DMS153 treated with DMSO at 0.1 percent for 48 hours (cell line): Measurements from ENCODE around the gene MYO10.
"Not testable (repeated sequence)": the region's sequence is repeated elsewhere in the genome, so short reads cannot be mapped to it uniquely, and the experiment has no call there.

Experiments used
- DNase-seq: peaks from one replicate; lab custom pipeline; 2025; ENCODE audit not compliant: unreplicated experiment; lab: John Stamatoyannopoulos, UW

Gene MYO10

DNA sequence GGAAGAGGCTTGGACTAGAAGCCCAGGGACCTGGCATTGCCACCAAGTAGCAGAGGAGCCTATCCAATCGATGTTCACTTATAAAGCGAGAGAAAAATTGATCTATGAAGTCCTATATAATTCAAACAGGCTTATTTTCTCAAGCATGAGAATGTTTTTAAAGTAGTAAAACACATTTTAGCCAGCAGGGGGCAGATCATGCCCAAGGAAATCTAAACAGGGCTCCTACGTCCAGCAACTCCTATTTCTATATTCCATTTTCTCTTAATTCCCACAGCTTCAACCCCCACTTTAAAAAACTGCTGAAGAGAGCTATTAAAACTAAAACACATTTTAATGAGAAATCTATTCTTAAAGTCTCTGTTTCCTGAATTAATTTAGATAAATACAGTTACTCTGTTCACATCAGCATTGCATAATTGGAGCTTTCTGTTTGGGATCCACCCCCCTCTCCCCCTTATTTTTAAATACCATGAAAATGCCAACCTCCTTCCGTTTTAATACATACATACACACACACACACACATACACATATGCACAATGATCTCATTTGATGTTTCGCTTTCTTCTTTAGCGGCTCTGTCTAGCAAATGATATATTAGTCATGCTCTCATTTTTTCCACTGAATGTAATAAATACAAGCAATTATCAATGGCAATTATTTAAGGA, 144.9 kb downstream of the MYO10 start:
- peak; percentile 77 for DNase-seq

DNA sequence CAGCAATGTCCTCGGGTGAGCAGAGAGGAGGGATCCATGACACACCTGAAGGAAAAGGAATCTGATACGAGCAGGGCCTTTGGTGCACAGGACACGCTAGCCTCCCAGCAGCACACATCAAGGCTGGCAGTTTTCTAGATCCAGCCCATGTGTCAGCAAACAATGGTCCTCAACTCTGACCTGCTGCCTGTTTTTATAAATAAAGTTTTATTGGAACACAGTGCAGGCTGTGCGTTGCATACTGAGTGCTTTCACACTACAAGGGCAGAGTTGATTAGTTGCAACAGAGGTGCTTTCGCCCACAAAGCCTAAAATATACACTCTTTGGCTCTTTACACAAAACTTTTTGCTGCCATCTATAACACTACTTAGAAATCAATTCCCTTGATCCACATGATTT, 147.1 kb downstream of the MYO10 start:
- DNase-seq = no peak

DNA sequence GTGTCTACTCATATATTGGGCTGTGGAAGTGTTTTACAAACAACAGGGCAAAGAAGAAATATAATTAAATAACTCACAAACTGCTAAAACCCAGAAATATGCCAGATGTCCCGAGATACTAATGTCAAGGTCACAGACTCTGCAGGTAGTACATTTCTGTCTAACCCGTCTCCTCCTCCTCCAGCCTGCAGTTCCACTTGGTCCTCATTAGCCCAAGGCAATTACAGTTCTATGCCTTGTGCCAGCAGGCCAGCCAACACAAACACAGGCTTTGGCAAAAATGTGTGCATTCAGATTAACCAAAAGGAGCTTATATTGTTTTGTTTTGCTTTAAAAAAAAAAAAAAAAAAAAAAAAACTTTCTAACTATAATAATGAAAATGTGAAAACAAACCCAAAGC, 148.8 kb downstream of the MYO10 start:
- no peak for DNase-seq

DNA sequence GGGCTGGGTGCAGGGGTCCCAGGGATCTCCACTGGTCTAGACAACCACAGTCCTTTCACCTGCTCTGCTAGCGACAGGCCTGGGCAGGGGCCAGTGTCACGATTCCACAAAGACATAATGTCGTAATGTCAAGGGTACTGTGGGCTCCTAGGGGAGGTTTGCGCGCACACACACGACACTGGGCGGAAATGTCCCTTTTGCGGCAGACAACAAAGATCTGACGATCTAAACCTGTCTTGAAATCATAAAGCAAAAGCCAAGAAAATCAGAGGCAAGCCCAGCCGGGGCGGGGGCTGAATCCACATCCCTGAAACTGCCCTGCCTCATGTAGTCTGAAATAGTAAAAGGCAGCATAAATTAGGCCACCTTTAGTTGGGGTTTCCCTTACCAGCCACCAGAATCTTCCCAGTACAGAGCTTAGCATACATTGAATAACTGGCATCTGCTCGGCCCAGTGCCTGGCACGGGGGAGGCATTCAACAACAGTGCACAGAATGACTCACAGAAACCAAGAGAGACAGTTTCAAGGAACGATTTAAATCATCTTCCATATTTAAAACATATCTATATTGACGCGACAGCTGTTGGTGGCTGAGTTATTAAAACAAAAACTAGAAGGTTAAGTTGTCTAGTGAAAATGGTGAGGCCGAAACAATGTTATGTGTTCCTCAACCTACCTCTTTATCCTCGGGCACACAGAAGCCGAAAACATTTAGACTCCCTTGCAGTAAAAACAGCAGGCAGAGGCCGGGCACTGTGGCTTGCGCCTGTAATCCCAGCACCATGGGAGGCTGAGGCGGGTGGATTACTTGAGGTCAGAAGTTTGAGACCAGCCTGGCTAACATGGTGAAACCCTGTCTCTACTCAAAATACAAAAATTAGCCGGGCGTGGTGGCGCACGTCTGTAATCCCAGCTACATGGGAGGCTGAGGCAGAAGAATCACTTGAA, 151.0 kb downstream of the MYO10 start:
- DNase-seq = no peak

DNA sequence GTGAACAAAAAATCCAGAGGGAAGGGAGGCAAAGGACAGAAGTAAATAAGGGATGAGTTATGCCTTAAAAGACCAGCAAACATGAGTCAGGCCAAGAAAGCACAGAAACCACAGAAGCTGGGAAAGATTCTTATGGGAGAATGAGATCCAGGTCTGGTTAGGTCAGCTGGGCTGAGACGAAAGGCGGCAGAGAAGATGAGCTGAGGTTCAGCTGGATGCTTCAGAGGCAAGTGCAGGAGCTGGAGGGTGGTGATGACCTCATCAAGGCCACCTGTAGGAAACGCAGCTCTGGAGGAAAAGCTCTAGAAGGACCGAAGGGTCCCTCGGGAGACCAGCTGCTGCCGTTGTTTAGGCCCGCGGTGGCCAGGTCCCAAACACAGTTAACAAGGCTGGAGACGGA, 152.0 kb downstream of the MYO10 start:
- DNase-seq = no peak

DNA sequence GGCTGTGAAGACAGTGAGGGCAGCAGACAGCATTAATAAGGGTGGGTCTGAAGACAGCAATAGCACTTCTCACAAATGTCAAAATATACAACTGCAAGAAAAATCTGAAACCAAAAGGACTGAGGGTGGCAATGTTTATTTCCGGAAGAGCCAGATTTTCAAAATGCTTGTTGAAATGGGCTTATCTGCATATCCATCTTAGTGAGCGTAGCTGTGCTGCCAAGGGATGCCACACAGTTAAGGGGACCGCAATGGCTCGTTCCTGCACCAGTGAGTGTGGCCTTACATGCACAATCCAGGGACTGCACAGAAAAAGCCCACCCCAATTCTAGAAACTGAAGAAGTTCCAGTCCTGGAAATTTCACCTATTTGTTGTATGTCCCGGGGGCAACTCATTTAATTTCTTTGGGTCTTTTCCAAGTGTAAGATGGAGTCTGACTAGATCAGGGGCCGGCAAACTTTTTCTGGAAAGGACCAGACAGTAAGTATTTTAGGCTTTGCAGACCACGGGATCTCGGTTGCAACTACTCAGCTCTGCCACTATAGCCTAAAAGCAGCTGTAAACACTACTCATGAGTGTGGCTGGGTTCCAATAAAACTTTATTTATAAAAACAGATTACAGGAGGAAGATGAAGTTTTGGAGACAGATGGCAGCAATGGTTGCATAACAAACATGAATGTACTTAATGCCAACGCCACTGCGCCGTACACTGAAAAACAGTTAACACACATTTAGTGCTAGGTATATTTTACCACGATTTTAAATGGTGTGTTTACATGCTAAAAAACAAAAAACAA, 154.1 kb downstream of the MYO10 start:
- DNase-seq = no peak

DNA sequence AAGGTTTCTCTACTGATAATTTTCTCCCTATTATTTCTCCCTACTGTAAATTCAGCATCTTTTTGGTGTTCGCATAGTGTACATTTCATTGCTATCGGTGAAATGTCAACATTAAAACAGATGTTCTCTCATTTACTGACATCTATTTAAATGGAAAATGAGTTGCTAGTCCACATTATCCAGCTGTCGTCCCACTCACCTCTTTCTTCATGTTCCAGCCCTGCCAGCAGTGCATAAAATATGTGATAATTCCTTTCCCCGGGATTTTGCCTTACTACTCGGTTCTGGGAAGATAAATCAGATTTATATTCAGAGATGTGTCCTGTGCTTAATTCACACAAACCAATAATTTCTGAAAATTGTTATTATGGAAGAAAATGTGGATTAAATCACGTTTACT, 155.8 kb downstream of the MYO10 start:
- DNase-seq = no peak

DNA sequence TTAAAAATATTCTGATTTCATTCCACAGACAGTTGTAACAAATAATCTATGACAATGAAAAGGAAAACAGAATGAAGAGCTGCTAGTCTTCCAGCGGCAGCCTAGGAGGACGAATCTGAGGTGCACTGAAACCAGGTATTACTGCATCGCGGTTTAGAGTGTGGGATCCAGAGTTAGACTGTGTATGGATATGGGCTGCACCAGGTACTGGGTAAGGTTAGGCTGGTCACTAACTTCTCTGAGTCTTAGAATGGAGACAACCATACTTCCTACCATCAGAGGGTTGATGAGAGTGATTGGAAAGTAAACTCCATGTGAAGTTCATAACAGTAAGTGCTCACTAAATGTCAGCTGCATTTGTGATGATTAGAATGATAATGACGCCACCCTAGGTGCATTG, 158.7 kb downstream of the MYO10 start:
- DNase-seq = no peak

DNA sequence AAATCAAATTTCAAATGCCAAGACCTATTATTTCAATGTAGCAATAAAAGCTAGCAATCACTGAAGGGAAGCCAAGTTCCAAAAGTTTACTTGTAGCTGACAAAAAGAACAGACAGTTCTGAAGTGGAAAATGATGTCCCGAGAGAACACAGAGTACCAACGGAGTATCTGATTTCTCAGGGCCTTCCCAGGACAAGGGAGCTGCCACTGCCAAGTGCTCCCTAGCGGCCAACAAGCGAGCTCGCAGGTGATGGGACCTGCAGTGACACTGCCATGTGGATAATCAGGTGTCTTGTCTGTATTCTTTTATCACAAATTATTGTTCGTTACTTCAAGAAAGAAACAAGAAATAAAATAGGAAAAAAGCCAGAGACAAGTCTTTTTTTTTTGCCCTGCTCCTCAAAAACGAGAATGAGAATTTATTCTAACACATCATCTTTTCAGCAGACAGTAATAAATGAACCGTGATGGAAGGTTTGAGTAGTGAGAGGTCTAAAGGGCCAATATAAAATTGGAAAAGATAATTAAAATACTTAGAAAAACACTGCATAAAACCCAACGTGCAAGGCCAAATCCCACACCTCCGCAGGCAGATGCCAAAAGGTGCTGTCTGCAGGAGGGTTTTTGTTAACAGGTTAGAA, 159.4 kb downstream of the MYO10 start:
- peak; percentile 71 for DNase-seq

DNA sequence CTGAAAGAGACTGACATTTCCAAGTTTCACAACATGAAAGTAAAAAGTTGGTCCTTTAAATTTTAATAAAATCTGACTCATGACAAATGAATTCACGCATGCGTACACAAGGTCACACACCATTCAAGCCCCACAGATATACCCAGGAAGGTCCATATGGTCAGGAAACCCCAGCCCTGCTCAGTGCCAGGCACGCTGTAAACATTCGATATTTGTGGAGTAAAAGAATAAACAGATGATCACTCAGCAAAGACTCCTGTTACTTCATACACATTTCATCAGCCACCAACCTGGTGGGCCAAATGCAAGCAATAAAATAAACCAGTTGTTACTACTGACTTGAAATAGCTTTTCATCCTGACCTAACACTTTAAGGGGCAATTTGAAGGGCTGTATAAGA, 161.3 kb downstream of the MYO10 start:
- no peak for DNase-seq

DNA sequence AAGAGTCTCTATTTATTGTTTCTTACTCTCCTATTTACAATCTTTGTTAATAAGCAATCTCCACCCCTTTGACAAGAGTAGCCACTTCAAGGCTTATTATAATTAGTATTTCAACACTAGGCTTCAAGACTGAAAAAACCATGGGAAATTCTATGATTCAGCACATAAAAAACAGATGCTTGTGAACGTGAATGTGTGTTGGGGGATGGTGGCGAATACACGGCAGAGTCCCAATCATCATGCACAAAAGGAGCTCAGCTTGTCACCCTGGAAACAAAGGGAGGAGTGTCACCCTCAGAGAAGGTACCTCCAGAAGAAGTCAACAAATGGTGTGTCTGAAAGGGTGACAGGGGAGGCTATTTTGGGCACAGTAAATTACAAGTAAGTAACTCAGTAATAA, 162.1 kb downstream of the MYO10 start:
- peak; percentile 17 for DNase-seq

DNA sequence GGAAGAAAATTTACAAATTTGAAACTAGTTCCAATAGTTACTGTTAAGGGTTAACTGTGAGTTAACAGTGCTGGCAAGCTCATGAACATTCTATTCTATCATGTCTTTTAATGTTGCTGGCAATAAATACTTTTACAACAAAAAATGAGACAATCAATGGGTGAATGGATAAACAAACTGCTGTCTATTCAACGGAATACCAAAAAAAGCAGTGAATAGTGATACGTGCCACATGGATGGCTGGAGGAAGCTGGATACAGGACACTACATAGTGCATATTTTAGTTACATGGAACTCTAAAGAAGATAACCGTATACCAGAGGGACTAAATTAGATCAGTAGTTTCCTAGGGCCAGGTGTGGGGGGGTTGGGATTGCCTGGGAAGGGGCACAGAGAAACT, 163.5 kb downstream of the MYO10 start:
- DNase-seq = no peak

DNA sequence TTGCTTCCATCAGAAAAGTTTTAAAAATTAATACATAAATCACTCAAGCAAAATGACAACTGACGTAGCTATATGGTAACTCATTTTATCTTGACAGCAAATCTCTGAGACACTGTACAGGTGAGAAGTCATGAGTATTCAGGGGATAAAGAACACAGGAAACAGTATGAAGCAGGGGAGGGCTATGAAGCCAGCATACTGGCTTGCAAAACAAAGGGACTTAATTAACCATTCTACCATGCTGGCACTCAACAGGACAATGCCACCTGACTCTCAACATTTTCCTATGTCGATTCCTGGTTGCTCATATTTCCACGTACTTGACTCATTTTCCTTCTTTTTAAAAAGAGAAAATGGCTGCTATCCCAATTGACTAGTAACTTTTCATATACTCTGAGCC, 167.9 kb downstream of the MYO10 start:
- no peak for DNase-seq

DNA sequence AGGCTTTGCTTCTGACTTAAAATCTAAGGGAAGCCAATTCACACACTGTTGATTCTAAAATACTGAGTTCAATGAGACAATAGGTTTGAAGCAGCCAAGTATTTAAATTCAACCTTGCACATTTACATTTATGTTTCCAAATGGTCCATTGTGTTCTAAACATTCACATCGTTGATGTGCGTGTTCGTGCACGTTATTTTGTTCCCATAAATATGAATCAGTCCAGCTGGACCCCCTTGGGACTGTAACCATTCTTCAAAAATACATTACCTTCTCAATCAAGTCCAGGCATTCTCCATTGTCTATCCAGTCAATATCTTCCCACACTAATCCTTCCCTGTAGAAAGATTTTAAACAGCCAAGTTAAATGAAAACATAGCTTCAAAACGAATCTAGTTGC, 172.9 kb downstream of the MYO10 start:
- DNase-seq = no peak

DNA sequence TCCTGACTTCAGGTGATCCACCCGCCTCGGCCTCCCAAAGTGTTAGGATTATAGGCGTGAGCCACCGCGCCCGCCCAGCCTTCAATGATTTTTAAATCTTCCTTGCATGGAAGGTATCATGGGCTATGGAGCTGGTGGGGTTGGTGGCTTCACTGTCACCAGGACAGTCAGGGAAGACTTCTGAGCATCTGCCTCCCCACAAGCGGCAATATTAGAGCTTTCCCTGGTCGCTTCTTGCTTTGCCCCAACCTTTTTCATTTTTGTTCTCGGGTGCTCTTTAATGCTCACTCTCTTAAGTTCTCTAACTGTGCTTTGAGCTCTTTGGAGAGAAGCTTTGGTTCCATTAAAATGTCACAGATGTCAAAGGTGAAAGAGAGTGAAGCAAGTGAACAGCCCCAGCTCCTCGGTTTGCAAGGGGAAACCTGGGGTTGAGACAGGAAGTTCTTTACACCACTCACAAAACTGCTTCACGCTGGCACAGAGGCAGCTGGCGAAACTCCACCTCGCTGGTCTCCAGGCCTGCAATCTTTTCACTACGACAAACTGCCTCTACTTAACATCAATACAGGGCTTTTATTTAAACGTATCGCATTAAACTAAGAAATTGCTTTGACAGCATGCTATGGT, 176.8 kb downstream of the MYO10 start:
- DNase-seq = no peak

DNA sequence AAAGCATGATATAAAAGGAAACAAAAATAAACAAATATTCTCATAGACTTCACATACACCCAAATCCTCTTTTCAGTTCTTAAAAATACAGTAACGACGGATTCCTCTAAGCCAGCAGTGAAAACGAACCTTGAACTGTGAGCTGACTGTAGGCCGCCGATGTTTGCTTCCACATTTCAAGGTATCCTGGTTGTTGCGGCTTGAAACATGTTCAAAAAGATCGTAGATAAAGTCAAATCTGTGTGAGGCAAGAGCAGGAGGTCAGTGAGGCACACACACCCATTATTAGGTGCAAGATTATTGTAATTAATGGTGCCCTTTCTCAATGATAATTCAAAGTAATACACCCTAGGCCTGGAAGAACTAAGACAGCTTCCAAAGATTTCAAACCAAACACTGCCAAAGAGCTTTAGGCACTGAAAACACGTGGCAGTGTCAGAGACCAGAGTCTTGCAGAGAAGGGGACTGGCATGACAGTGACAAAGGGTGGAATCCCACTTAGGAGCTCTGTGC, 178.0 kb downstream of the MYO10 start:
- no peak for DNase-seq

DNA sequence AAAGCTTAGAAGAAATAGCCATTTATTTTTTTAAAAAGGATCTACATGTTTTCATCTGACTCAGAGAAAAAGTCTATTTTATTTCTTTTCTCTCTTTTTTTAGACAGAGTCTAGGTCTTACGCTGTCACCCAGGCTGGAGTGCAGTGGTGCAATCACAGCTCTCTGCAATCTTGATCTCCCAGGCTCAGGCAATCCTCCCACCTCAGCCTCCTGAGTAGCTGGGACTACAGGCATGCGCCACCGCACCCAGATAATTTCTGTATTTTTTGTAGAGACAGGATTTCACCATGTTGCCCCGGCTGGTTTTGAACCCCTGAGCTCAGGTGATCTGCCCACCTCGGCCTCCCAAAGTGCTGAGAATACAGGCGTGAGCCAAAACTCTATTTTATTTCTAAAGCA, 178.5 kb downstream of the MYO10 start:
- not testable (repeated sequence) for DNase-seq

DNA sequence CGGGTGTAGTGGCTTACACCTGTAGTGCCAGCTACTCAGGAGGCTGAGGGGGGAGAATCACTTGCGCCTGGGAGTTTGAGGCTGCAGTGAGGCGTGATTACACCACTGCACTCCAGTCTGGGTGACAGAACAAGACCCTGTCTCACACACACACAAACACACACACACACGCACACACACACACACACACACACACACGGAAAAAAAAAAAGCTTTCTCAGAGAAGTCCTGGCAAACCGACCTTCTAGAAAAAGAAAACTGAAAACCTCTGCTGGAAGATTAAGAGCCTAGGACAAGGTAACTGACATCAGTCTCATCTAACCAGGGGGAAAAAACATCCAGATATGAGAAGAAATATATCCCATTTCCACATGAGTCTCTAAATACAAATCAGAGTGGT, 178.9 kb downstream of the MYO10 start:
- DNase-seq = no peak

DNA sequence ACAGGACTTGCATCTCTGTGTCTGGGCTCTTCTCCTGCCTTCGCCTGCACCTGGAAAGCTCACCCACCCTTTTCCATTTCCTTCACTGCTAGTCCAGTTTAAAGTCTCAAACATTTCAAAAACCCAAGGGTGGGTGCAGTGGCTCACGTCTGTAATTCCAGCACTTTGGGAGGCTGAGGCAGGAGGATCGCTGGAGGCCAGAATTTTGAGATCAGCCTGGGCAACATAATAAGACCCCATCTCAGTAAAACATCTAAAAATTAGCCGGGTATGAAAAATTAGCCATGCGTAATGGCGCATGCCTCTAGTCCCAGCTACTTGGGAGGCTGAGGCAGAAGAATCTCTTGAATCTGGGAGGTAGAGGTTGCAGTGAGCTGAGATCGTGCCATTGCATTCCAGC, 179.4 kb downstream of the MYO10 start:
- no peak for DNase-seq

DNA sequence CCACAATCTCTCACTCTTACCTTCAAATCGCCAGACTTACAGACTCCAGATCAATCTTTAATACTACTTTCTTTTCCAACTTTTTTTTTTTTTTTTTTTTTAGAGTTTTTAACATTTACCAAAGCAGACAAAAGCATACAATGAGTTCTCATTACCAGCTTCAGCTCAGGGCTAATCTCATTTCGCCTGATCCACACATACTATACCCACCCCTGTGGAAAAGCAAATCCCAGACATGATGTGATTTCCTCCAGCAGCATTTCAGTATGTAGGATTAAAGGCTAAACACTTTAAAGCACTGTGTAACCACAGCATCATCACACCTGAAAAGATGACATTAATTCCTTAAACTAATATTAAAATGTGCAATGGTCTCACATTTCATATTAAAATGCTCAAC, 180.4 kb downstream of the MYO10 start:
- DNase-seq = no peak

DNA sequence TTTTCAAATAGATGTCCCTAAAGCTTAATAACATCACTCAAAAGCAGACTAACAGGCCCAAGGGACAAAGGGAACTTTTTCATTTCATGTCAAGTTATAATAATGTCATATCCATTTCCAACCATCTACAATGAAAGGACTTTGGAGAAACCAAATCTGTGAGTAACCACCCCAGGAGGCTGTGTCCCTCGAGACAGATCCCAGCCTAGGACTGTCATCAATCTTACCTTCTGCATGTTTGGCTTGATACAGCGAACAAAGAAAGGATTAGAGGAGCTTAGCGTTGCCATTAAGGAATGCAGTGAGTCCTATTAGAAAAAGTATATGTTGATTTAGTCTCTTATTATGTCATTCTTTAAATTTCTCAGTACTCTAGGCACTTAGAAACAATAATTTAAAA, 181.5 kb downstream of the MYO10 start:
- no peak for DNase-seq
